H1 (cell line): Measurements from ENCODE around the gene CACNA1E. TPM values are rescaled to one million over a fixed set of nuclear protein-coding genes. Genes with fewer than 3 reads are reported as not detected.

Source experiments
- BACH1 ChIP-seq: IDR thresholded peaks from 2 replicates; pipeline ENCODE4 v1.6.1; 2012; ENCODE audit warnings: low read length, improper control_type of control experiment
- KDM1A ChIP-seq: fragments of 200-600, 300-600 bp; sonication (generic); IDR thresholded peaks from 2 replicates; pipeline ENCODE4 v1.7.1; 2016; ENCODE audit warnings: mild to moderate bottlenecking, low read length, borderline replicate concordance
- NANOG ChIP-seq: IDR thresholded peaks from 2 replicates; pipeline ENCODE4 v1.6.1; 2011; ENCODE audit warnings: low read length, low read depth, mild to moderate bottlenecking, inconsistent platforms; ENCODE audit not compliant: insufficient read depth, poor library complexity, severe bottlenecking
- POLR2AphosphoS5 ChIP-seq: IDR thresholded peaks from 2 replicates; pipeline ENCODE4 v1.6.1; 2011; ENCODE audit warnings: low read depth, low read length
- RAD21 ChIP-seq, 2 experiments: IDR thresholded peaks in 1 of 2; conservative IDR thresholded peaks in 1 of 2; 2 replicates each; pipeline ENCODE4 v1.6.1; 2011; ENCODE audit warnings: low read depth in 2 of 2, low read length in 2 of 2, improper control_type of control experiment in 1 of 2, inconsistent platforms in 1 of 2, mild to moderate bottlenecking in 1 of 2, moderate library complexity in 1 of 2
- TAF1 ChIP-seq: IDR thresholded peaks from 2 replicates; pipeline ENCODE4 v1.6.1; 2011; ENCODE audit warnings: mild to moderate bottlenecking, low read depth, low read length
- polyA plus RNA-seq, 7 experiments: library from polyadenylated mRNA; depleted of rRNA in 3 of 7; stranded (reverse) in 5 of 7; unstranded in 2 of 7; fragments of >200 nt in 5 of 7; fragments of 200-250 nt in 2 of 7; gene quantifications; 1 replicate in 5 of 7; 2 replicates in 1 of 7; 4 replicates in 1 of 7; pipeline versions ENCODE4 v1.2.1 to v1.2.3, GENCODE V29; 2011 to 2013; ENCODE audit warnings: missing spikeins in 2 of 7, mixed read lengths in 2 of 7
- total RNA-seq: library from RNA; stranded (reverse); fragmentation: NEBNext Ultra II Directional; extraction: Animal tissue kit (Norgen Biotek cat#: 25700); gene quantifications from 2 replicates; pipeline ENCODE4 v1.2.1, GENCODE V29; 2021
- TF ChIP-seq, protein P1 (sequence below): IDR thresholded peaks from 2 replicates; pipeline ENCODE4 v1.6.1; 2012; ENCODE audit warnings: inconsistent platforms

Gene CACNA1E
- total and polyA plus RNA-seq, 2 of the 8 experiments (the other 6 are each of a cell fraction or from before 2014, with no cell fraction given): 0.98 to 1.3 TPM

DNA sequence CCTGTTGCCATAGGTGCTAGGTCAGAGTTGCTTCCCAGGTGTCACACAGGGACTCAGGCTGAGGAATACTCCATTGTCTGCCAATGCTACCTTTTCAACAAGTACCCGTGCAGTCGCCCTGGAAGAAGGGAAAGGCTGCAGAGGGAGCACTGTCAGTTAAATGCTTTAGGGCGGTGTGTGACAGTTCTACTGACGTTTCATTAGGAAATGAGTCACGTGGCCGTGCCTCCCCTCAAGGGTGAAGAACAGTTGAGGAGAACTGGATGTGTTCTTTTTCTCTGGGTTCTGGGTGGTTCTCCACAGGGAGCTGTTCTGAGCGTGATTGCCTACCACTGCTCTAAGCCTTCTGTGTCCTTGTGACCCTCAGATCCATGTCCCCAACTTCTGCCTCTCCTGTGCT is 197.6 kb downstream of the CACNA1E start (continued):
- TF ChIP-seq TAF1 (no peak), RAD21 (IDR thresholded peaks at IDR 0.05 in 1 of 2, conservative IDR thresholded peaks at IDR 0.05 in 1 of 2; ENCODE audit: low read depth in 2 of 2, low read length in 2 of 2) (no peak), BACH1 (no peak), KDM1A (no peak), NANOG (no peak), POLR2AphosphoS5 (no peak)
- TF ChIP-seq, protein P1, sequence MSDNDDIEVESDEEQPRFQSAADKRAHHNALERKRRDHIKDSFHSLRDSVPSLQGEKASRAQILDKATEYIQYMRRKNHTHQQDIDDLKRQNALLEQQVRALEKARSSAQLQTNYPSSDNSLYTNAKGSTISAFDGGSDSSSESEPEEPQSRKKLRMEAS: no peak
